ENCODE measurements around the gene MTHFSD.

The MTHFSD gene

DNA sequence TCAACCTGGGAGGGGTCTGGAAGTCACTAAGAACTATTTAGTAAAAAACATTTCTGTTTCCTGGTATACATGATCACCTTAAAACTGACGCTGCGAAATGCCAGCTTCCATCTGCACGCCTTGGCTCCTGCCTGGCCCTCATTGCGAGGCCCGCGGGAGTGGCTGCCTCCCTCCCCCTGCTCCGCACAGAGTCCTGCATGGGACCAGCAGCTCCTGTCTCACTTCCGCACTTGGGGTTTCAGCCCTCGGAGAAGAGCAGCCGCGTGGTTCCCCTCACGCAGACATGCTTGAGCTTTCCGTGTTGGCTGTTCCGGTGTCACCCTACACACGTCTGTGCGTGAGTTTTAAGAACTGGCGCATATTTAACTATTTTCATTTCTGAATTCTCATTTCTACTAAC is 18.4 kb downstream of the MTHFSD start:
- Histone ChIP-seq H3K4me1 (ENCODE audit: control insufficient read depth, low read depth, low read length) (no peaks in the 10 kb centered on the region), H3K56ac (ENCODE audit: low read length) (no peak overlapping the region), H3K9ac (ENCODE audit: low read length) (no peak overlapping the region), H3K27ac (ENCODE audit: low read depth, low read length) (no peak overlapping the region), H2BK15ac (replicated peaks; ENCODE audit: low read depth) (no peak overlapping the region), H4K8ac (ENCODE audit: low read depth, low read length) (no peak overlapping the region), H3K27me3 (ENCODE audit: insufficient read depth, low read length, poor library complexity) (no peaks in the 10 kb centered on the region), H2BK120ac (ENCODE audit: low read depth, low read length) (no peak overlapping the region), H3K36me3 (ENCODE audit: control insufficient read depth, insufficient read depth, low read length) (no peaks in the 10 kb centered on the region), H3K79me2 (ENCODE audit: control insufficient read depth, insufficient read depth, low read length) (no peaks in the 10 kb centered on the region), H2BK5ac (ENCODE audit: low read length) (no peak overlapping the region), H2AK5ac (ENCODE audit: low read length) (no peak overlapping the region), H3K79me1 (ENCODE audit: low read length) (no peaks in the 10 kb centered on the region), H3K4ac (ENCODE audit: low read depth, low read length) (no peak overlapping the region), H3K4me2 (ENCODE audit: low read length) (no peak overlapping the region), H4K5ac (ENCODE audit: low read length) (no peak overlapping the region), H3K23ac (ENCODE audit: low read length) (no peak overlapping the region), H3K18ac (ENCODE audit: low read length) (no peak overlapping the region), H3K4me3 (ENCODE audit: low read length) (no peak overlapping the region)
- DNase-seq, result no peak
- no CpG with 5 or more reads among the region's 17 CpGs for WGBS (ENCODE audit: extremely low coverage, insufficient coverage, low lambda C conversion rate)

DNA sequence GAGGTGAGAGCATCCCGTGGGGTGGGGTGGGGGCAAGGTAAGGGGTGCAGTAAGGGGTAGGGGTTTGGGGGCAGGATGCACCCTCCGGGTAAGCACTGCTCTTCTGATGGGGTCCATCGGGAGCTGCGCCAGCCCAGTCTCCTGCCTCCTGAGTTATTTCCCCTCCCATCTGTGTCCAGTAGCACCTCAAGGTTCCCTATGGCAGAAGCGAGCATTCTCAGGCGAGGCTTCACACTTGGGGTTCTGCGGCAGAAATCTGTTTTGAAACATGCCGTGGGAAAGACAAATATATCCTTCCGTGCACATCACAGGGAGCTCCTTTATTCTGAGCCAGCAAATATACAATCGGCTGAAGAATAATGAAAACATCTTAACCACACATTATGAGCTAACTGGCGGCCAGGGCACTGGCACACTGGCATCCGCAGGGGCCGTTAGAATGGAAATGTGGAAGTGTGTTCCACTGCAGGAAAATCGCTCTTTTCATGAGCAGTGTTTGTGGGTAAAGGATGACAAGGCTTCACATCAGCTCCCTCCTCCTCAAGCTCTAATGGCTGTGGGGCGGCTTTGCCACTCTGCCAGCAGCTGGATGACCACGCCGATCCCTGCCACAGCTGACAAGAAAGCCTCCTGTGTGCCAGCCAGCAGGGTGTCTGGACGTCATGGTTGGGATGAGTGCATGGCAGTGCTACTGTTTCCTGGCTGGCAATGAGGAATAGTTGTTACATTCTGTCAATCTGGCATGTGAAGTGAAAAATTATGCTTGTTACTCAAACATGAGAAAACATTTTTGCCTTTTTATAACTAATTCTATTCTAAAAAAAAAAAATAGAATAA is 20.0 kb downstream of the MTHFSD start:
- no CpG with 5 or more reads among the region's 18 CpGs for WGBS (ENCODE audit: extremely low coverage, insufficient coverage, low lambda C conversion rate)

DNA sequence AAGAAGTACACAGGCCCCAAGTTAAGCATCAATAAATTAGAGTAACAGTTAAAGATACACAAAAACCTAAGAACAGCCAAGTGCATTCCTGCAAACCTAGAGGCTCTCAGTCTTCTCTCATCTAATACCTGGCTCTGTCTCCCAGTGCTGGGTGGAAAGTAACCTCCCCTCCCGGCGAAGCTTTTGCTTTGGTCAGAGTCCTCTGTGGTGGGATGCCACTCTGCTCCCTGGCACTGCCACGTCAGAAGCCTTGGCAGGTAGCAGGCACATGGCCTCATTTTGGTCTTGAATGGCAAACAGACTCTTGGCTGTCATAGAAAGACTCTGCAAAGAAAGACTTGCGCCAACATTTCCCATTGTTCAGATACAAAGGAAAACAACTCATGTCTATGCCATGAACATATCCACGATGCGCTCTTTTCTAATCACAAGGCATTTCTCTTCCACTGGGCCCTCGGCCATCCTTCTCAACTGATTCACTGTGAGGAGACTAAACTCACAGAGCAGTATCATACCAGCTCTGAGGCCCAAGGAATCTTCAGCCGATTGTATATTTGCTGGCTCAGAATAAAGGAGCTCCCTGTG is 21.2 kb downstream of the MTHFSD start:
- Histone ChIP-seq H3K56ac (ENCODE audit: low read length) (no peak overlapping the region), H2BK5ac (ENCODE audit: low read length) (no peak overlapping the region), H3K4me3 (ENCODE audit: low read length) (no peak overlapping the region), H3K4ac (ENCODE audit: low read depth, low read length) (no peak overlapping the region), H3K79me2 (ENCODE audit: control insufficient read depth, insufficient read depth, low read length) (no peaks in the 10 kb centered on the region), H3K27me3 (ENCODE audit: insufficient read depth, low read length, poor library complexity) (no peaks in the 10 kb centered on the region), H3K79me1 (ENCODE audit: low read length) (no peaks in the 10 kb centered on the region), H3K18ac (ENCODE audit: low read length) (no peak overlapping the region), H2BK15ac (replicated peaks; ENCODE audit: low read depth) (no peak overlapping the region), H4K5ac (ENCODE audit: low read length) (no peak overlapping the region), H3K9ac (ENCODE audit: low read length) (no peak overlapping the region), H2AK5ac (ENCODE audit: low read length) (no peak overlapping the region), H4K8ac (ENCODE audit: low read depth, low read length) (no peak overlapping the region), H3K4me1 (ENCODE audit: control insufficient read depth, low read depth, low read length) (no peaks in the 10 kb centered on the region), H2BK120ac (ENCODE audit: low read depth, low read length) (no peak overlapping the region), H3K36me3 (ENCODE audit: control insufficient read depth, insufficient read depth, low read length) (no peaks in the 10 kb centered on the region), H3K27ac (ENCODE audit: low read depth, low read length) (no peak overlapping the region), H3K23ac (ENCODE audit: low read length) (no peak overlapping the region), H3K4me2 (ENCODE audit: low read length) (no peak overlapping the region)
- no peak for DNase-seq
- WGBS (ENCODE audit: extremely low coverage, insufficient coverage, low lambda C conversion rate), result no CpG with 5 or more reads among the region's 8 CpGs

More for the DNA sequence above, 20.0 kb downstream of the MTHFSD start:
- no peak overlapping the region for H2AK5ac ChIP-seq (ENCODE audit: low read length)
- H2BK5ac ChIP-seq (ENCODE audit: low read length), result no peak overlapping the region
- no peak overlapping the region for H3K4ac ChIP-seq (ENCODE audit: low read depth, low read length)
- H2BK15ac ChIP-seq (replicated peaks; ENCODE audit: low read depth), result no peak overlapping the region
- H3K79me1 ChIP-seq (ENCODE audit: low read length), result no peaks in the 10 kb centered on the region
- no peak overlapping the region for H3K23ac ChIP-seq (ENCODE audit: low read length)
- H3K79me2 ChIP-seq (ENCODE audit: control insufficient read depth, insufficient read depth, low read length), result no peaks in the 10 kb centered on the region
- H3K27me3 ChIP-seq (ENCODE audit: insufficient read depth, low read length, poor library complexity), result no peaks in the 10 kb centered on the region
- H2BK120ac ChIP-seq (ENCODE audit: low read depth, low read length), result no peak overlapping the region
- no peak overlapping the region for H3K27ac ChIP-seq (ENCODE audit: low read depth, low read length)
- no peak overlapping the region for H3K9ac ChIP-seq (ENCODE audit: low read length)
- no peak overlapping the region for H3K4me3 ChIP-seq (ENCODE audit: low read length)
- H3K4me1 ChIP-seq (ENCODE audit: control insufficient read depth, low read depth, low read length), result no peaks in the 10 kb centered on the region
- no peak overlapping the region for H3K18ac ChIP-seq (ENCODE audit: low read length)
- H3K36me3 ChIP-seq (ENCODE audit: control insufficient read depth, insufficient read depth, low read length), result no peaks in the 10 kb centered on the region
- H4K5ac ChIP-seq (ENCODE audit: low read length), result no peak overlapping the region
- no peak for DNase-seq
- H4K8ac ChIP-seq (ENCODE audit: low read depth, low read length), result no peak overlapping the region
- H3K56ac ChIP-seq (ENCODE audit: low read length), result no peak overlapping the region
- no peak overlapping the region for H3K4me2 ChIP-seq (ENCODE audit: low read length)

DNA sequence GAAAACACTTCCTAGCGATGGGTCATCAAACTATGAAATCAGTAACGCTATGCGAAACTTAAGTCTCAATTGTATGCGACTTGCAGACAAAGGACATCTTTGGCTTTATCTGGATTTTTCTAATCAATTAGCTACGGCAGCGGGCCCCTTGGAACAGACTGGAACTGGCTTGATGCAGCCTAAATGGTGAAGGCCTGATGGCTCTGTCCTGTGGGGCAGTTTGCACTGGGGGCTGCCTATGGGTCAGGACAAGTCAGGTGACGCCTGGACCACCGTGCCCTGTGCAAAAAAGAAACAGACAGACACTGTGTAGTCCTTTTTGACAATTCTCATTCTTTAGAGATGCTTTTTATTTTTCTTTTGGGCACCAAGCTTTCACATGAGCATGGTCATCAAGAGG is 22.0 kb downstream of the MTHFSD start:
- H3K4me1 ChIP-seq (ENCODE audit: control insufficient read depth, low read depth, low read length), result no peaks in the 10 kb centered on the region
- H3K27ac ChIP-seq (ENCODE audit: low read depth, low read length), result no peak overlapping the region
- H4K8ac ChIP-seq (ENCODE audit: low read depth, low read length), result no peak overlapping the region
- H3K79me2 ChIP-seq (ENCODE audit: control insufficient read depth, insufficient read depth, low read length), result no peaks in the 10 kb centered on the region
- H3K4ac ChIP-seq (ENCODE audit: low read depth, low read length), result no peak overlapping the region
- H2AK5ac ChIP-seq (ENCODE audit: low read length), result no peak overlapping the region
- no peak overlapping the region for H3K9ac ChIP-seq (ENCODE audit: low read length)
- no peak overlapping the region for H2BK120ac ChIP-seq (ENCODE audit: low read depth, low read length)
- H3K36me3 ChIP-seq (ENCODE audit: control insufficient read depth, insufficient read depth, low read length), result no peaks in the 10 kb centered on the region
- H3K4me3 ChIP-seq (ENCODE audit: low read length), result no peak overlapping the region
- no peak for DNase-seq
- no peaks in the 10 kb centered on the region for H3K79me1 ChIP-seq (ENCODE audit: low read length)
- H3K18ac ChIP-seq (ENCODE audit: low read length), result no peak overlapping the region
- no peak overlapping the region for H2BK5ac ChIP-seq (ENCODE audit: low read length)
- H2BK15ac ChIP-seq (replicated peaks; ENCODE audit: low read depth), result no peak overlapping the region
- H3K56ac ChIP-seq (ENCODE audit: low read length), result no peak overlapping the region
- WGBS (ENCODE audit: extremely low coverage, insufficient coverage, low lambda C conversion rate), result no CpG with 5 or more reads among the region's 8 CpGs
- H3K23ac ChIP-seq (ENCODE audit: low read length), result no peak overlapping the region
- no peak overlapping the region for H3K4me2 ChIP-seq (ENCODE audit: low read length)
- H3K27me3 ChIP-seq (ENCODE audit: insufficient read depth, low read length, poor library complexity), result no peaks in the 10 kb centered on the region
- no peak overlapping the region for H4K5ac ChIP-seq (ENCODE audit: low read length)

DNA sequence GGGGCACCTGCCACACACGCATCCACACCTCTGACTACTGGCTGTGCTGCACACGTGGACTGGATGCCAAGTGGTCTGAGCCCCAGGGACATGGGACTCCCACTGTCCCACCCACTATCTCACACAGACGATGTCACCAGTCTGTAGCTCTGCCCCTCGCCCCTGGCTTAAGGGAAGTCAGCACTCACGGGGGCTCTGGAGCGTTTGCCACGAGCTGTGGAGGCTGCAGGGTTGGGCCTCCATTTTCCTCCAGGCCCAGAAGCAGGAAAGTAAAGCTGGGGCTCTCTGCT is 22.6 kb downstream of the MTHFSD start:
- H3K4ac ChIP-seq (ENCODE audit: low read depth, low read length), result no peak overlapping the region
- no peak overlapping the region for H4K5ac ChIP-seq (ENCODE audit: low read length)
- no peak overlapping the region for H3K9ac ChIP-seq (ENCODE audit: low read length)
- no peak overlapping the region for H2BK120ac ChIP-seq (ENCODE audit: low read depth, low read length)
- H3K4me1 ChIP-seq (ENCODE audit: control insufficient read depth, low read depth, low read length), result no peaks in the 10 kb centered on the region
- no peaks in the 10 kb centered on the region for H3K79me2 ChIP-seq (ENCODE audit: control insufficient read depth, insufficient read depth, low read length)
- no peak overlapping the region for H3K18ac ChIP-seq (ENCODE audit: low read length)
- no peaks in the 10 kb centered on the region for H3K79me1 ChIP-seq (ENCODE audit: low read length)
- no peak overlapping the region for H2BK15ac ChIP-seq (replicated peaks; ENCODE audit: low read depth)
- WGBS (ENCODE audit: extremely low coverage, insufficient coverage, low lambda C conversion rate), result no CpG with 5 or more reads among the region's 7 CpGs
- no peak overlapping the region for H3K23ac ChIP-seq (ENCODE audit: low read length)
- H2BK5ac ChIP-seq (ENCODE audit: low read length), result no peak overlapping the region
- H3K4me3 ChIP-seq (ENCODE audit: low read length), result no peak overlapping the region
- H3K56ac ChIP-seq (ENCODE audit: low read length), result no peak overlapping the region
- H2AK5ac ChIP-seq (ENCODE audit: low read length), result no peak overlapping the region
- no peak overlapping the region for H4K8ac ChIP-seq (ENCODE audit: low read depth, low read length)
- no peak overlapping the region for H3K27ac ChIP-seq (ENCODE audit: low read depth, low read length)
- H3K4me2 ChIP-seq (ENCODE audit: low read length), result no peak overlapping the region
- no peak for DNase-seq
- no peaks in the 10 kb centered on the region for H3K36me3 ChIP-seq (ENCODE audit: control insufficient read depth, insufficient read depth, low read length)
- H3K27me3 ChIP-seq (ENCODE audit: insufficient read depth, low read length, poor library complexity), result no peaks in the 10 kb centered on the region
